OCI-LY3 (cell line): ENCODE data around the gene SLC43A1.

Experiments
- H2AFZ ChIP-seq: fragments of 200-600, 300-600 bp; shearing (Covaris generic); 2 replicates; pipeline ENCODE4 v1.6.0; 2014; ENCODE audit warnings: antibody characterized with exemption, low read depth, low read length
- H3K27ac ChIP-seq: fragments of 200-600, 300-600 bp; sonication (generic); 2 replicates; pipeline ENCODE4 v1.5.1; 2014; ENCODE audit warnings: mild to moderate bottlenecking, low read length, moderate library complexity, mixed read lengths
- H3K27me3 ChIP-seq: fragments of 200-600, 300-600 bp; sonication (generic); 2 replicates; pipeline ENCODE4 v1.6.1; 2014; ENCODE audit warnings: low read depth, low read length, mixed read lengths
- H3K36me3 ChIP-seq: fragments of 200-600, 300-600 bp; sonication (generic); replicated peaks from 2 replicates; pipeline ENCODE3; 2014; ENCODE audit warnings: low read depth, low read length, mixed read lengths
- H3K4me1 ChIP-seq: fragments of 300-600, 200-600 bp; sonication (generic); 2 replicates; pipeline ENCODE4 v1.6.1; 2014; ENCODE audit warnings: low read length, mixed read lengths
- H3K4me2 ChIP-seq: fragments of 200-600, 300-600 bp; sonication (generic); 2 replicates; pipeline ENCODE4 v1.6.1; 2014; ENCODE audit warnings: low read length, mixed read lengths
- H3K4me3 ChIP-seq: fragments of 300-600, 200-600 bp; sonication (generic); 2 replicates; pipeline ENCODE4 v1.5.1; 2014; ENCODE audit warnings: antibody characterized with exemption, mild to moderate bottlenecking, low read length, moderate library complexity
- H3K79me2 ChIP-seq: fragments of 300-600, 200-600 bp; shearing (Covaris generic); 2 replicates; pipeline ENCODE4 v1.6.1; 2014; ENCODE audit warnings: mild to moderate bottlenecking, low read length, mixed read lengths
- H3K9ac ChIP-seq: fragments of 300-600, 200-600 bp; shearing (Covaris generic); 2 replicates; pipeline ENCODE4 v1.6.0; 2014; ENCODE audit warnings: mild to moderate bottlenecking, low read length, moderate library complexity
- H3K9me3 ChIP-seq: fragments of 200-600, 300-600 bp; shearing (Covaris generic); 2 replicates; pipeline ENCODE4 v1.6.1; 2014; ENCODE audit warnings: low read length, mixed read lengths; ENCODE audit not compliant: insufficient read depth
- H4K20me1 ChIP-seq: fragments of 200-600, 300-600 bp; sonication (generic); 2 replicates; pipeline ENCODE4 v1.6.1; 2016; ENCODE audit warnings: low read length, mixed read lengths; ENCODE audit not compliant: insufficient read depth
- CTCF ChIP-seq: fragments of 200-600, 300-600 bp; sonication (generic); IDR thresholded peaks from 2 replicates; pipeline ENCODE4 v1.5.1; 2014; ENCODE audit warnings: antibody characterized with exemption, low read length, low read depth
- EZH2phosphoT487 ChIP-seq: fragments of 200-600 bp; shearing (Covaris generic); IDR thresholded peaks from 2 replicates; pipeline ENCODE4 v1.6.1; 2018; ENCODE audit warnings: antibody characterized with exemption, mixed run types, low read depth

The SLC43A1 gene

GRCh38 chr11:57474803-57475115 is 40.7 kb downstream of the SLC43A1 start:
- Histone ChIP-seq H3K79me2 (no peaks in the 10 kb centered on the region; the same call in 1 of the 2 replicates), H4K20me1 (no peaks in the 10 kb centered on the region; the same call in 1 of the 2 replicates), H3K9me3 (no peaks in the 10 kb centered on the region), H3K4me3 (no peak overlapping the region), H3K27me3 (no peaks in the 10 kb centered on the region), H3K4me1 (peaks cover 49% of the 10 kb centered on the region), H3K36me3 (no peaks in the 10 kb centered on the region), H2AFZ (no peak overlapping the region), H3K27ac (no peak overlapping the region), H3K9ac (no peak overlapping the region), H3K4me2 (peak overlapping the region; percentile 88)
- TF ChIP-seq CTCF (0 out of 2 replicates have a peak, but pooled peaks have one; percentile 10), EZH2phosphoT487 (no peak)

DNA sequence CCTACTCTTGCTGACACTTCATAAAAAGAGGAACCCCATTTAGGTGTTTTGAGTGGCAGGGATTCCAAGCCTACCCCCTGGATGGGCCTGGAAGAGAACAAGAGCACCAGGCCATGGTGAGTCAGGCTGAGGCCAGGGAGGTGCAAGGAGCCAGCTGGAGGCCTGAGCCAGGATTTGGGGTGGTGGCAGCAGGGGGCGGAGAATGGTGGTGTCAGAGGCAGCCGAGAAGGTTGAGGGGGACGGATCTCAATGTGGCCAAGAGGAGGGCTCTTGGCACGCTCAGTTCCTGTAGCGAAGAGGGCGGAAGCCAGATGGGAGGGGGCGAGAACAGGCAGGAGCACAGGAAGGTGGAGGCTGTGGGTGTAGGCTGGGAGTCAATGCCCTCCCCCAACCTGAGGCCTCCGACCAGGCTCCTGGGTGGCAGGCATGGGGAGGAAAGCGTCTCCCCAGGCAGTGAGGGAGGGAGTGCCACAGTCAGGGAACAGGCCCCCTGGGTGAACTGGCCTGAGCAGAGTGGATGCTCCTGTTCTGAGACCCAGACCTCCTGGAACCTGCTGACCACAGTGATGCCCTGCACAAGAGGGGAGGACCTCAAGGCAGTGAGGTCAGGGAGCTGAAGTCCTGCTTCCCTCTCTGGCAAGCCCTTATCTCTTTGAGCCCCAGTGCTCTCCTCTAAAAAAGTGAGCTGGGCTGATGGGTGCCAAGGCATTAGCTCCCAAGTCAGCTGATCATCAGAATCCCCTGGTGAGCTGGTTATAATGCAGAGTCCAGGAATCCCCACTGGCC is 41.3 kb downstream of the SLC43A1 start:
- Histone ChIP-seq H3K27me3 (no peaks in the 10 kb centered on the region), H3K4me1 (peaks cover 43% of the 10 kb centered on the region), H3K4me2 (0 out of 2 replicates have a peak overlapping the region, but pooled peaks have one; percentile 88), H3K9ac (no peak overlapping the region), H4K20me1 (no peaks in the 10 kb centered on the region; the same call in 1 of the 2 replicates), H3K79me2 (no peaks in the 10 kb centered on the region; the same call in 1 of the 2 replicates), H3K27ac (no peak overlapping the region), H3K9me3 (no peaks in the 10 kb centered on the region), H3K4me3 (no peak overlapping the region), H2AFZ (no peak overlapping the region), H3K36me3 (no peaks in the 10 kb centered on the region)
- TF ChIP-seq EZH2phosphoT487 (no peak), CTCF (no peak)

GRCh38 chr11:57473285-57473841 is 42.1 kb downstream of the SLC43A1 start:
- H3K9ac ChIP-seq: no peak overlapping the region
- no peaks in the 10 kb centered on the region; the same call in 1 of the 2 replicates for H4K20me1 ChIP-seq
- H3K4me1 ChIP-seq: peaks cover 35% of the 10 kb centered on the region
- TF ChIP-seq EZH2phosphoT487 (no peak), CTCF (no peak)
- H3K4me2 ChIP-seq: no peak overlapping the region
- no peaks in the 10 kb centered on the region for H3K9me3 ChIP-seq
- H3K27ac ChIP-seq: no peak overlapping the region
- H3K36me3 ChIP-seq: no peaks in the 10 kb centered on the region
- no peaks in the 10 kb centered on the region for H3K27me3 ChIP-seq
- H2AFZ ChIP-seq: no peak overlapping the region
- no peaks in the 10 kb centered on the region; the same call in 1 of the 2 replicates for H3K79me2 ChIP-seq
- no peak overlapping the region for H3K4me3 ChIP-seq

DNA sequence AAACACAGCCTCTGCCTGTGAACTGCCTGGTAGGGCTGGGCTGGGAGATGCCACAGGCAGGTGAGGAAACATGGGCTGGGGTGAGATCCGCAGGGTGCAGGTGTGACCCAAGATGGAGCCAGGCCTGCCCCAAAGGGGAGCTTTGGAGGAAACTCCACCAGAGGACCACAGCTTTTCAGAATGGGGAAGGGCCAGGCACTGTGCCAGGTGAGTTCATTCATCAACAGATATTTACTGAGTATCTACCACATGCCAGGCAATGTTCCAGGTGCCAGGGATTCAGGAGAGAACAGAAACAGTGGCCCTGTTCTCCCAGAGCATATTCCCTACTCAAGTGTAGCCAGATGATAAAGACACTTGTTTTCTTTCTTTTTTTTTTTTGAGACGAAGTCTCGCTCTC is 44.0 kb downstream of the SLC43A1 start:
- Histone ChIP-seq H2AFZ (no peak overlapping the region), H3K36me3 (no peaks in the 10 kb centered on the region), H3K79me2 (no peaks in the 10 kb centered on the region; the same call in 1 of the 2 replicates), H3K27me3 (no peaks in the 10 kb centered on the region), H3K4me1 (peaks cover 21% of the 10 kb centered on the region), H3K4me3 (no peak overlapping the region), H3K9ac (no peak overlapping the region), H4K20me1 (no peaks in the 10 kb centered on the region; the same call in 1 of the 2 replicates), H3K27ac (no peak overlapping the region), H3K9me3 (no peaks in the 10 kb centered on the region), H3K4me2 (no peak overlapping the region)
- no peak for TF ChIP-seq CTCF
- no peak for TF ChIP-seq EZH2phosphoT487
